G401.6 (cell line): Measurements from ENCODE around the gene ELSPBP1.
"Not testable (repeated sequence)": the region's sequence is repeated elsewhere in the genome, so short reads cannot be mapped to it uniquely, and the experiment has no call there.

Experiments
- FAIRE-seq: peaks from 2 replicates; lab custom pipeline; 2012; peaks lifted over from hg19 to GRCh38; lab: Jason Lieb, UNC

ELSPBP1 gene

DNA sequence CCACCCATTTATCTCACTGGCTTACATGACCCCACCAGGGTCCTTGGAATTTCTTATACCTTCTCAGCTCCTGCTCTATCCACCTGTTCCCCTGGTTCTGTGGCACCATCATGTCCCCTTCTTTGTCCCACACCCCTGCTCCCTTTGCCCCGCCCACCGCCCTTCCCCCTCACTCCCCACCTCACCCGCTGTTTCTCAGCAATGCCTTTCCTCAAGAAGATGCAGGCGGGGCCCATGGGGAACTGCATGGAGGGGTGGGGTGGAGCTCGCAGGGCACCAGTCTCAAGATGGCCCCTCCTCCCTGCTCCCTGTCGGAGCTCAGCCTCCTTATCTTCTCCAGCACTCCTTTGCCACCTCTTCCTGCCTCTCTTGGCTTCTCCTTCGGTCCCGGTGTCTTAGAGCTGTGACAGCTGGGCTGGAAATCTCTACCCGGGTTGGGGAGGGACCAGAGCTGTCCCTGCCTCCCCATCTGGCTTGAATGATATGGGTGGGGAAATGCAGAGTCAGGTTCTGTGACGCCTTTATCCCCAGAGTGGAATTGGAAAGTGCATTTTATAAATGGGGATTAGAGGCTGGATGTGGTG, 49.3 kb downstream of the ELSPBP1 start, which contains the start of gene CABP5:
Gene CABP5 (minus strand): TSS at position 405 of the 584 bp plus-strand sequence. CDS start 157 bp downstream, at position 248.
- FAIRE-seq: no peak

DNA sequence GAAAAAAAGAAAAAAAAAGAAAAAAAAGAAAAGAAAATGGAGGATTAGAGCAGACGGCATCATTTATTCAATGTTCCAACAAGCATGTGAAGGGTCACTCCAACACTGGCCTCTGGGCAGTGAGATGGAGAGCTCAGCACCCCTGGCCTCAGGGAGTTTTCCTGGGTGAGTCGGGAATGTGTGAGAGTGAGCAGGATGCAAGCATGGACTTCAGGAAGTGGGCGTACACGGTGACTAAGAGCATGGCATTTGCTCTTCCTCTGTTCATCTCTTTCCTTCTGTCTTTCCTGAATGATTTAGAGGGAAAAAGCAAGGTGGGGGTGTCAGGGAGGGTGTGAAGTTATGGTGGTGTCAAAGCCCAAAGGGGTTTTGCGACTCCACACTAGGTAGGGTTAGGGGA, 50.1 kb downstream of the ELSPBP1 start:
- no peak for FAIRE-seq

DNA sequence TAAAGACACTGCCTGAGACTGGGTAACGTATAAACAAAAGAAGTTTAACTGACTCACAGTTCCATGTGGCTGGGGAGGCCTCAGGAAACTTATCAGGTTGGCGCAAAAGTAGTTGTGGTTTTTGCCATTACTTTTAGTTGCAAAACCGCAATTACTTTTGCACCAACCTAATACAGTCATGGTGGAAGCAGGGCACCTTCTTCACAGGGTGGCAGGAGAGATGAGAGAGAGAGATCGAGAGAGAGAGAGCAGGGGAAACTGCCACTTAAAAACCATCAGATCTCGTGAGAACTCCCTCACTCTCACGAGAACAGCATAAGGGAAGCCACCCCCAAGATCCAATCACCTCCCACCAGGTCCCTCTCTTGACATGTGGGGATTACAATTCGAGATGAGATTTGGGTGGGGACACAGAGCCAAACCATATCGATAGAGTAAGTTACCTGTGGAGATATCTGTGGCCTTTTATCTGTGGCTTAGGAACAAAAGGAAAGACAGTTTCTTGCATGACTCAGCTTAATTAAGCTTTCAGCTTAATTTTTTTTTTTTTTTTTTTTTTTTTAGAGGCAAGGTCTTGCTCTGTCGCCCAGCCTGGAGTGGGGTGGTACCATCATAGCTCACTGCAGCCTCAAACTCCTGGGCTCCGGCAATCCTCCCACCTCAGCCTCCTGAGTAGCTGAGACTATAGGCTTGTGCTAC, 57.1 kb downstream of the ELSPBP1 start:
- no peak for FAIRE-seq

DNA sequence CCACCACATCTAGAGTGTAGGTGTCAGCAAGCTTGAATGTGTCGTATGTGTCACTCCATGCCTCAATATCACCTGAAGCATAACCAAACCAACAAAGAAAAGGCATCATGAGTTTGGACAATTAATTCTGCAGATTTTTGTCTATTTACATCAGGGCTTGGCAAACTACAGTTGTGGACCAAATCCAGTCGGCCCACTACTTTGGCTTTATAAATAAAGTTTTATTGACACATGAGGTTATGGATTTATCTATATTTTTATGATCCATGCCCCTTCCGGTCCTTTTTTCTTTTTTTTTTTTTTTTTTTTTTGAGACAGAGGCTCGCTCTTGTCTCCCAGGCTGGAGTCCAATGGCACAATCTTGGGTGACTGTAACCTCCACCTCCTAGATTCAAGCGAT, 58.6 kb downstream of the ELSPBP1 start:
- no peak for FAIRE-seq

DNA sequence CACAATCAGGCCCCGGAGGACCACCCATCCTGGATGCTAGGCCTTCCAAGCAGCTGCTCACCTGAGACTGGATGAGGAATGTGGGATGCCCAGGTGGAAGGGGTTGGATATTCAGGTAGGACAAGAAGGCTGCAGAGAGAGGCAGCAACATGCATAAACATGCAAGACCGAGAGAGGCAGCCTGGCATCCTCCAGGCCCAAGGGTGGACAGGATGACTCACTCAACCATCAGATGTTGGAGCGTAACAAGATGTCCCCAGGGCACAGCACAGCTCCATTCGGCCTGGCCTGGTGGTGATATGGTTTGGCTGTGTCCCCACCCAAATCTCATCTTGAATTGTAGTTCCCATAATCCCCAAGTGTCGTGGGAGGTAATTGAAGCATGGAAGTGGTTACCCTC, 59.4 kb downstream of the ELSPBP1 start:
- FAIRE-seq: no peak

DNA sequence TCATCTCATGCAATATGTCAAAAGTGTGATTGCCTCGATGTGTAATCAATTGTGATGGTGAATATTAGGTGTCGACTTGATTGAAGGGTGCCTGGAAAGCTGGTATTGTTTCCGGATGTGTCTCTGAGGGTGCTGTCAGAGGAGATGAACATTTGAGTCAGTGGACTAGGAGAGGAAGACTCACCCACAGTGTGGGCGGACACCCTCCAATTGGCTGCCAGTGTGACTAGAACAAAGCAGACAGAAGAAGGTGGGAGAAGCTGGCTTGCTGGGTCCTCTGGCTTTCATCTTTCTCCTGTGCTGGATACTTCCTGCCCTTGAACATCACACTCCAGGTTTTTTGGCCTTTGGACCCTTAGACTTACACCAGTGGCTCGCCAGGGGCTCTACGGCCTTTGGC, 64.9 kb downstream of the ELSPBP1 start:
- no peak for FAIRE-seq

DNA sequence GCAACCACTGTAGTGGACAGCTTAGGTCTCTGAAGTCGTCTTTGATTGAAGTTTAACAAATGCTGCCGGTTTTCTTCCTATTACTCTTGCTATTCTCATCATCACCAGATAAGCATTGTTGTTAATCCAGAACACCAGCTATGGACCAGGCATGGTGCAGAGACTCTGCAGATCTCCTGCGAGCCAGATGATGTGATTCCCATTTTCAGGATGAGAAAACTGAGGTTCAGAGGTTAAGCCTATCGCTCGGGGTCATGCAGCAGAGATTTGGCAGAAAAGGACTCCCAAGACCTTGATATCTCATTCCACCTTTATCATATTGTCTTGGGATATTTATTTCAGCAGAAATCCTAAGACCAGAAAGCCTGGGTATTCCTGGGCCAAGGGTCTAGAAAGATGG, 65.9 kb downstream of the ELSPBP1 start:
- no peak for FAIRE-seq

DNA sequence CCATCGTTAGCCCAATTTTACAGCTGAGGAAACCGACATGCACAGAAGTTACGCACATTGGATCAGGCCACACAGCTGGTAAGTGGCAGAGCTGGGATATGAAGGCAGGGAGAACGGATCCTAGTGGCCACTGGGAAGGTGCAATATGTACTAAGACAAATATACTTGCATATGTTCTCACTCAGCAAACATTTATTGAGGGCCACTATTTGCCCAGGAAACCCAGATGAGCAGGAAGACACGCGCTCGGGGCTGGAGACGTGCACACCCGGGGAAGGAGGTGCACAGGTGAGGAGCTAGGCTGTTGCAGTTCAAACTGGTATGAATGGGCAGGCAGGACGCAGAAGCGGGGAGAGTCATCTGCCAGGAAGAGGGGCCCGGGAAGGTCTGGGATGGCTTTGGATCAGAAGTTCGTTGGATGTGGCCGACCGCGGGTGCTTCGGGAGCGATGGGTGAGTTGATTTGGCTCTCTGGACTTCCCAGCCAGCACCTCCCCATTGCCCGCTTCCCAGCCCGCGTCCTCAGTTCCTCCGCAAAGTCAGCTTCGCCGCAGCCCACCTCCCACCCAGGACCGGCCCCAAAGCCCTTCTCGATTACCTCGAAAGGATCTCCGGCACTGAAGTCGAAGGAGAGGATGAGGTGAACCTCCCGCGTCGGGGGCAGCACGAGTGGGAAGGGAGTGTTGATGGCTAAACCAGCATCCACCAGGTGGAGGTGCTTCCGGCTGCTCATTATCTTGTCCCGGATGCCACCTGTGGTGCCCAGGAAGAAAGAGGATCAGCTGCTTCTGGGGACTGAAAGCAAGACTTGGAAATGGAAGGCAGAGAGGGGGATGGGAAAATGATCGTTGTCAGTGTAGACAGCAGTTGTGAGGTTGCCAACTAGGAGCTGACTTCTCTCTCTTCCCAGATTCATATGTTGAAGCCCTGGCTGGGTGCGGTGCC, 67.2 kb downstream of the ELSPBP1 start:
- FAIRE-seq: no peak

DNA sequence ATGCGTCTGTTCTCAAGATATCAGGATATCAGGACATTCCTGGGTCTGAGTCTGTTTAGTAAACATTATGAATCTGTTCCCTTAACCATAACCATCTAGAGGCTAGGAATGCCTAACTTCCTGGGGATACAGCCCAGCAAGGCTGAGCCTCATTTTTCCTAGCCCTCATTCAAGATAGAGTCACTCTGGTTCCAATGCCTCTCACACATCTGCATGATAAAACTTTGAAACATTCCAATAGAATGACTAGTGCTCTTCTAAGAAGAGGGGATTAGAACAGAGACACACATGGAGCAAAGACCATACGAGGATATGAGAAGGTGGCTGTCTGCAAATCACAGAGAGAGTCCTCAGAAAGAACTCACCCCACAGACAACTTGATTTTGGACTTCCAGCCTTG, 70.1 kb downstream of the ELSPBP1 start:
- no peak for FAIRE-seq

DNA sequence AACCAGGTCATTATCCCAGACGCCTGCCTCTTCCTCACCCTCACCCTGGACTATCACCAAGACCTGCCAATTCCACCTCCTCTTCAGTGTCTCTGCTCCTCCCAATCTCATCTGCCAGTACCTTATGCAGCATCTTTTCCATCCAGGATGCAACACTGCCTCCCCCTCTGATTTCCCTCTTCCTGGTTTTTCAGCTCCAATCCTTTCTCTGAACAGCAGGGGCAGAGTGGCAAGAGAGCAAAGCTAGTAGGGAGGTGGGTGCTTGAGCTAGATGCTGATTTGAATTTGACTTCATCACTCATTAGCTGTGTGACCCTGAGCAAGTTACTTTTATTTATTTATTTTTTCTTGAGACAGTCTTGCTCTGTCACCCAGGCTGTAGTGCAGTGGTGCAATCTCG, 75.0 kb downstream of the ELSPBP1 start:
- no peak for FAIRE-seq

DNA sequence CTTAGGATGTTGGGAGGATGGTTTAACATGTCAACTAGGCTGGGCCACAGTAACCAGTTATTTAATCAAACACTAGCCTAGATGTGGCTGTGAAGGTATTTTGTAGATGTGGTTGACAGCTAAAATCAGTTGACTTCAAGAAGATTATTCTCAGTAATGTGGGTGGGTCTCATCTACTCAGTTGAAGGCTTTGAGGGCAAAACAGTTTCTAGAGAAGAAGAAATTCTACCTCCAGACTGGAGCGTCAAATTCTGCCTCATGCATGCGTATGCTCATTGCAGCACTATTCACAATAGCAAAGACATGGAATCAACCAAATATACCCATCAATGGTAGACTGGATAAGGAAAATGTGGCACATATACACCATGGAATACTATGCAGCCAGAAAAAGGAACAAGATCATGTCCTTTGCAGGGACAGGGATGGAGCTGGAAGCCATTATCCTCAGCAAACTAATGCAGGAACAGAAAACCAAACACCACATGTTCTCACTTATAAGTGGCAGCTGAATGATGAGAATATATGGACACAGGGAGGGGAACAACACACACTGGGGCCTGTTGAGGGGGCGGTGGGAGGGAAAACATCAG, 75.8 kb downstream of the ELSPBP1 start:
- FAIRE-seq: not testable (repeated sequence)
